IgD-negative memory B cell (primary cell): ENCODE results near the gene TIFAB. TPM values are rescaled to one million over a fixed set of nuclear protein-coding genes. Genes with fewer than 3 reads are reported as not detected.
A peak's percentile ranks its signal among the peaks of the same experiment; 100 is the strongest.

Source experiments
- H3K27ac Mint-ChIP-seq, 3 donors: one replicate each; pipeline ENCODE4 v1.8.0; 2020 to 2022; ENCODE audit warnings: mild to moderate bottlenecking in 3 of 3, mixed read lengths in 3 of 3, moderate library complexity in 1 of 3
- H3K27me3 Mint-ChIP-seq: one replicate; pipeline ENCODE4 v1.8.0; 2021; ENCODE audit warnings: mixed read lengths
- H3K36me3 Mint-ChIP-seq: one replicate; pipeline ENCODE4 v1.8.0; 2020; ENCODE audit warnings: mild to moderate bottlenecking, mixed read lengths
- H3K4me1 Mint-ChIP-seq, 3 donors: one replicate each; pipeline ENCODE4 v1.8.0; 2020 to 2022; ENCODE audit warnings: mixed read lengths in 3 of 3, mild to moderate bottlenecking in 1 of 3
- H3K4me3 Mint-ChIP-seq, 4 donors: one replicate each; pipeline ENCODE4 v1.8.0; 2020 to 2022; ENCODE audit warnings: mild to moderate bottlenecking in 4 of 4, mixed read lengths in 4 of 4, moderate library complexity in 3 of 4
- H3K9me3 Mint-ChIP-seq, 3 donors: one replicate each; pipeline ENCODE4 v1.8.0; 2020 to 2021; ENCODE audit warnings: mixed read lengths in 3 of 3, mild to moderate bottlenecking in 1 of 3
- polyA plus RNA-seq: library from polyadenylated mRNA; unstranded; fragments of 300-500 nt; fragmentation: Illumina TruSeq; gene quantifications from one replicate; pipeline ENCODE4 v1.2.3, GENCODE V29; 2021

Gene TIFAB
- polyA plus RNA-seq, 1 donor from 2014 or later, result not detected

- H3K27ac Mint-ChIP-seq, result no peak overlapping the region
- peaks cover 4 to 8% (median 6%) of the 10 kb centered on the region in 3 donors for H3K4me1 Mint-ChIP-seq
- no peak overlapping the region for H3K4me3 Mint-ChIP-seq
- peaks cover 0 to 2% (median 0%) of the 10 kb centered on the region in 3 donors for H3K9me3 Mint-ChIP-seq
- no peaks in the 10 kb centered on the region for H3K36me3 Mint-ChIP-seq
- H3K27me3 Mint-ChIP-seq, result peaks cover 8% of the 10 kb centered on the region
Measured at GRCh38 chr5:135435467-135436330, 16.5 kb downstream of the TIFAB start.

GRCh38 chr5:135434591-135435466, 17.3 kb downstream of the TIFAB start:
- Mint-ChIP-seq H3K9me3 (peaks cover 0 to 2% (median 0%) of the 10 kb centered on the region in 3 donors), H3K4me3 (peak overlapping the region in 1 of 4 donors; percentile 12), H3K36me3 (no peaks in the 10 kb centered on the region), H3K4me1 (peaks cover 4 to 8% (median 6%) of the 10 kb centered on the region in 3 donors), H3K27ac (no peak overlapping the region), H3K27me3 (peaks cover 8% of the 10 kb centered on the region)

GRCh38 chr5:135433681-135434426, 18.3 kb downstream of the TIFAB start:
- H3K9me3 Mint-ChIP-seq, result peaks cover 3 to 4% (median 3%) of the 10 kb centered on the region in 3 donors
- H3K4me3 Mint-ChIP-seq, result no peak overlapping the region
- no peak overlapping the region for H3K27ac Mint-ChIP-seq
- peaks cover 9% of the 10 kb centered on the region for H3K27me3 Mint-ChIP-seq
- no peaks in the 10 kb centered on the region for H3K36me3 Mint-ChIP-seq
- H3K4me1 Mint-ChIP-seq, result peaks cover 4 to 8% (median 6%) of the 10 kb centered on the region in 3 donors

GRCh38 chr5:135432113-135432512, 20.0 kb downstream of the TIFAB start:
- Mint-ChIP-seq H3K27ac (no peak overlapping the region), H3K9me3 (peaks cover 6 to 8% (median 8%) of the 10 kb centered on the region in 3 donors), H3K4me3 (no peak overlapping the region), H3K36me3 (no peaks in the 10 kb centered on the region), H3K27me3 (peaks cover 15% of the 10 kb centered on the region), H3K4me1 (peaks cover 0 to 4% (median 1%) of the 10 kb centered on the region in 3 donors)

GRCh38 chr5:135430135-135430437, 22.1 kb downstream of the TIFAB start:
- Mint-ChIP-seq H3K27me3 (peaks cover 11% of the 10 kb centered on the region), H3K36me3 (no peaks in the 10 kb centered on the region), H3K4me1 (peaks cover 0 to 2% (median 0%) of the 10 kb centered on the region in 3 donors), H3K9me3 (peaks cover 6 to 8% (median 8%) of the 10 kb centered on the region in 3 donors), H3K27ac (no peak overlapping the region), H3K4me3 (peak overlapping the region in 1 of 4 donors; percentile 9)

GRCh38 chr5:135429301-135430134, 22.6 kb downstream of the TIFAB start:
- Mint-ChIP-seq H3K27me3 (peaks cover 11% of the 10 kb centered on the region), H3K9me3 (peaks cover 6 to 8% (median 8%) of the 10 kb centered on the region in 3 donors), H3K4me1 (peaks cover 0 to 2% (median 0%) of the 10 kb centered on the region in 3 donors), H3K4me3 (no peak overlapping the region), H3K36me3 (no peaks in the 10 kb centered on the region), H3K27ac (no peak overlapping the region)

GRCh38 chr5:135428586-135428985, 23.6 kb downstream of the TIFAB start:
- H3K4me1 Mint-ChIP-seq, result peaks cover 0 to 2% (median 0%) of the 10 kb centered on the region in 3 donors
- no peaks in the 10 kb centered on the region for H3K36me3 Mint-ChIP-seq
- no peak overlapping the region for H3K4me3 Mint-ChIP-seq
- H3K27me3 Mint-ChIP-seq, result peaks cover 11% of the 10 kb centered on the region
- H3K9me3 Mint-ChIP-seq, result peaks cover 6 to 8% (median 8%) of the 10 kb centered on the region in 3 donors
- H3K27ac Mint-ChIP-seq, result no peak overlapping the region

GRCh38 chr5:135426102-135427082, 25.8 kb downstream of the TIFAB start:
- Mint-ChIP-seq H3K4me3 (no peak overlapping the region), H3K4me1 (peaks cover 0 to 2% (median 0%) of the 10 kb centered on the region in 3 donors), H3K27me3 (peaks cover 17% of the 10 kb centered on the region), H3K36me3 (no peaks in the 10 kb centered on the region), H3K9me3 (peaks cover 6 to 8% (median 8%) of the 10 kb centered on the region in 3 donors), H3K27ac (no peak overlapping the region)

GRCh38 chr5:135425641-135426040, 26.5 kb downstream of the TIFAB start:
- no peak overlapping the region for H3K4me3 Mint-ChIP-seq
- H3K4me1 Mint-ChIP-seq, result peaks cover 0 to 2% (median 0%) of the 10 kb centered on the region in 3 donors
- H3K36me3 Mint-ChIP-seq, result no peaks in the 10 kb centered on the region
- no peak overlapping the region for H3K27ac Mint-ChIP-seq
- H3K27me3 Mint-ChIP-seq, result peaks cover 17% of the 10 kb centered on the region
- H3K9me3 Mint-ChIP-seq, result peaks cover 6 to 8% (median 7%) of the 10 kb centered on the region in 3 donors

GRCh38 chr5:135423846-135424168, 28.3 kb downstream of the TIFAB start:
- Mint-ChIP-seq H3K36me3 (no peaks in the 10 kb centered on the region), H3K27me3 (peaks cover 21% of the 10 kb centered on the region), H3K4me1 (peaks cover 0 to 2% (median 0%) of the 10 kb centered on the region in 3 donors), H3K4me3 (no peak overlapping the region), H3K9me3 (peaks cover 6 to 10% (median 7%) of the 10 kb centered on the region in 3 donors), H3K27ac (no peak overlapping the region)

GRCh38 chr5:135423146-135423845, 28.9 kb downstream of the TIFAB start:
- Mint-ChIP-seq H3K27ac (no peak overlapping the region), H3K36me3 (no peaks in the 10 kb centered on the region), H3K9me3 (peaks cover 3 to 6% (median 6%) of the 10 kb centered on the region in 3 donors), H3K27me3 (peaks cover 20% of the 10 kb centered on the region), H3K4me3 (no peak overlapping the region), H3K4me1 (peaks cover 0 to 2% (median 0%) of the 10 kb centered on the region in 3 donors)

- Mint-ChIP-seq H3K27ac (no peak overlapping the region), H3K4me3 (no peak overlapping the region), H3K4me1 (peaks cover 0 to 2% (median 0%) of the 10 kb centered on the region in 3 donors), H3K9me3 (peaks cover 3 to 6% (median 4%) of the 10 kb centered on the region in 3 donors), H3K27me3 (peaks cover 22% of the 10 kb centered on the region), H3K36me3 (no peaks in the 10 kb centered on the region)
Measured at GRCh38 chr5:135422419-135422818, 29.7 kb downstream of the TIFAB start.
